Endothelial cell of umbilical vein (primary cell): ENCODE data around the gene STAT2. TPM values are rescaled to one million over a fixed set of nuclear protein-coding genes. Genes with fewer than 3 reads are reported as not detected.

Experiments used
- BruUV-seq: library from RNA; stranded (reverse); fragments of 400-500 nt; replicated peaks from 2 replicates; lab custom pipeline; 2021; lab: Mats Ljungman, UMichigan
- CTCF ChIA-PET: fragments of 300-600, 350-600 bp; sonication (Branson Sonifier 250); formaldehyde crosslinking; loops from one replicate; lab custom pipeline; 2021; ENCODE audit warnings: antibody characterized with exemption, inconsistent platforms; lab: Charles Lee
- POLR2A ChIA-PET: fragments of 300-600, 350-600 bp; sonication (Branson Sonifier 250); formaldehyde crosslinking; loops from one replicate; lab custom pipeline; 2021; ENCODE audit warnings: antibody characterized with exemption, inconsistent platforms; lab: Charles Lee
- DNase-seq: peaks from one replicate; pipeline ENCODE4 v3.0.0-alpha.2; 2011; ENCODE audit warnings: low read depth, low spot score
- FAIRE-seq: peaks from 2 replicates; lab custom pipeline; 2011; peaks lifted over from hg19 to GRCh38; lab: Jason Lieb, UNC
- H2AFZ ChIP-seq: 2 replicates; pipeline ENCODE4 v1.6.0; 2012; ENCODE audit warnings: low read depth, low read length, control low read depth, inconsistent platforms
- H3K27ac ChIP-seq: 2 replicates; pipeline ENCODE4 v1.5.1; 2011; ENCODE audit warnings: low read depth, mild to moderate bottlenecking, control low read depth, low read length, moderate library complexity; ENCODE audit not compliant: insufficient read depth
- H3K27me3 ChIP-seq, 2 experiments: 2 replicates each; pipeline versions ENCODE4 v1.6.0 to v1.6.1; 2011; ENCODE audit warnings: low read length in 2 of 2, mixed read lengths in 1 of 2; ENCODE audit not compliant: control insufficient read depth in 2 of 2, insufficient read depth in 2 of 2
- H3K36me3 ChIP-seq, 2 experiments: 2 replicates in 1 of 2; 3 replicates in 1 of 2; pipeline ENCODE4 v1.5.1; 2011; ENCODE audit warnings: low read length in 2 of 2, mild to moderate bottlenecking in 1 of 2, moderate library complexity in 1 of 2; ENCODE audit not compliant: control insufficient read depth in 2 of 2, insufficient read depth in 2 of 2; ENCODE audit errors: extremely low read depth in 1 of 2
- H3K4me1 ChIP-seq: 3 replicates; pipeline ENCODE4 v1.5.1; 2011; ENCODE audit warnings: mild to moderate bottlenecking, low read length; ENCODE audit not compliant: control insufficient read depth, insufficient read depth; ENCODE audit errors: extremely low read depth
- H3K4me2 ChIP-seq: 2 replicates; pipeline ENCODE4 v1.6.1; 2011; ENCODE audit warnings: low read length, control low read depth, mixed read lengths; ENCODE audit not compliant: insufficient read depth
- H3K4me3 ChIP-seq, 3 experiments: fragments of 200-600 bp in 1 of 3; sonication (generic), shearing (Covaris generic) in 1 of 3; replicated peaks in 1 of 3; 2 replicates each; pipeline ENCODE4 v1.5.1; 2011 to 2016; ENCODE audit warnings: control low read depth in 3 of 3, low read length in 3 of 3, mild to moderate bottlenecking in 2 of 3, inconsistent platforms in 1 of 3, low read depth in 1 of 3, moderate library complexity in 1 of 3; ENCODE audit not compliant: insufficient read depth in 1 of 3
- H3K79me2 ChIP-seq: 2 replicates; pipeline ENCODE4 v1.6.0; 2012; ENCODE audit warnings: low read length, inconsistent platforms; ENCODE audit not compliant: control insufficient read depth, insufficient read depth
- H3K9ac ChIP-seq: replicated peaks from 2 replicates; pipeline ENCODE3; 2011; ENCODE audit warnings: low read length, control low read depth; ENCODE audit not compliant: insufficient read depth; ENCODE audit errors: extremely low read depth
- H3K9me1 ChIP-seq: replicated peaks from 3 replicates; pipeline ENCODE4 v1.6.0; 2011; ENCODE audit warnings: mild to moderate bottlenecking, low read length; ENCODE audit not compliant: control insufficient read depth, insufficient read depth; ENCODE audit errors: extremely low read depth
- H3K9me3 ChIP-seq: replicated peaks from 2 replicates; pipeline ENCODE4 v1.5.1; 2012; ENCODE audit warnings: low read length, inconsistent platforms; ENCODE audit not compliant: control insufficient read depth, insufficient read depth
- H4K20me1 ChIP-seq: replicated peaks from 2 replicates; pipeline ENCODE3; 2011; ENCODE audit warnings: mild to moderate bottlenecking, low read length; ENCODE audit not compliant: control insufficient read depth, insufficient read depth; ENCODE audit errors: extremely low read depth
- EZH2 ChIP-seq: IDR thresholded peaks from 2 replicates; pipeline ENCODE4 v1.6.1; 2012; ENCODE audit warnings: borderline replicate concordance, low read depth, mild to moderate bottlenecking, moderate library complexity, low read length, inconsistent platforms; ENCODE audit not compliant: severe bottlenecking
- FOS ChIP-seq: IDR thresholded peaks from 2 replicates; pipeline ENCODE4 v1.6.1; 2011; ENCODE audit warnings: mild to moderate bottlenecking, low read length, moderate library complexity, borderline replicate concordance; ENCODE audit not compliant: insufficient read depth
- GATA2 ChIP-seq: IDR thresholded peaks from 2 replicates; pipeline ENCODE4 v1.7.0; 2011; ENCODE audit warnings: low read depth, mild to moderate bottlenecking, moderate library complexity, mixed read lengths, low read length; ENCODE audit not compliant: insufficient read length, insufficient read depth
- JUN ChIP-seq: IDR thresholded peaks from 2 replicates; pipeline ENCODE4 v1.6.1; 2011; ENCODE audit warnings: borderline replicate concordance, low read depth; ENCODE audit not compliant: insufficient read length, insufficient read depth
- MYC ChIP-seq: IDR thresholded peaks from one replicate; pipeline ENCODE4 v1.6.1; 2011; ENCODE audit warnings: mild to moderate bottlenecking, low read depth, low read length
- POLR2A ChIP-seq: IDR thresholded peaks from 2 replicates; pipeline ENCODE4 v1.6.1; 2012; ENCODE audit warnings: low read depth, mild to moderate bottlenecking, control low read depth, low read length
- POLR2AphosphoS5 ChIP-seq: IDR thresholded peaks from 2 replicates; pipeline ENCODE4 v1.6.1; 2012; ENCODE audit warnings: low read depth, mild to moderate bottlenecking, control low read depth, low read length, moderate library complexity; ENCODE audit not compliant: insufficient read depth
- dilution Hi-C: fragments of 300-500 bp; cut with MboI; formaldehyde crosslinking; loops from one replicate; pipeline ENCODE4 v1.15.0; 2019; ENCODE audit warnings: low sequenced_read_pairs; ENCODE audit not compliant: extremely low pct_ligation_motif_present
- intact Hi-C: fragments of 100-400 bp; cut with micrococcal nuclease; formaldehyde crosslinking; loops from one replicate; pipeline ENCODE4 v1.10.0; 2022
- polyA plus RNA-seq, 4 experiments: library from polyadenylated mRNA; depleted of rRNA in 3 of 4; stranded (reverse) in 3 of 4; unstranded in 1 of 4; fragments of >200 nt; gene quantifications; 2 replicates each; pipeline versions ENCODE4 v1.2.1 to v1.2.3, GENCODE V29; 2011 to 2012; ENCODE audit warnings: missing spikeins in 1 of 4
- total RNA-seq: library from RNA; stranded (reverse); gene quantifications from 2 replicates; pipeline ENCODE4 v1.2.3, GENCODE V29; 2021
- TF ChIP-seq, protein P1 (sequence below), 2 donors: IDR thresholded peaks; 1 replicate in 1 of 2; 2 replicates in 1 of 2; pipeline ENCODE4 v1.5.1; 2011; ENCODE audit warnings: low read length in 2 of 2, mild to moderate bottlenecking in 2 of 2, moderate library complexity in 2 of 2, control low read depth in 1 of 2, inconsistent platforms in 1 of 2, low read depth in 1 of 2; ENCODE audit not compliant: insufficient read depth in 1 of 2; ENCODE audit errors: extremely low read depth in 1 of 2
- TF ChIP-seq, protein P2 (sequence below): IDR thresholded peaks from 2 replicates; pipeline ENCODE4 v1.6.1; 2011; ENCODE audit not compliant: insufficient read depth, insufficient read length

Gene STAT2
- total and polyA plus RNA-seq, 2 donors (not counting 3 experiments of a cell fraction or from before 2014, with no cell fraction given) = 62.8 to 66.5 TPM

DNA sequence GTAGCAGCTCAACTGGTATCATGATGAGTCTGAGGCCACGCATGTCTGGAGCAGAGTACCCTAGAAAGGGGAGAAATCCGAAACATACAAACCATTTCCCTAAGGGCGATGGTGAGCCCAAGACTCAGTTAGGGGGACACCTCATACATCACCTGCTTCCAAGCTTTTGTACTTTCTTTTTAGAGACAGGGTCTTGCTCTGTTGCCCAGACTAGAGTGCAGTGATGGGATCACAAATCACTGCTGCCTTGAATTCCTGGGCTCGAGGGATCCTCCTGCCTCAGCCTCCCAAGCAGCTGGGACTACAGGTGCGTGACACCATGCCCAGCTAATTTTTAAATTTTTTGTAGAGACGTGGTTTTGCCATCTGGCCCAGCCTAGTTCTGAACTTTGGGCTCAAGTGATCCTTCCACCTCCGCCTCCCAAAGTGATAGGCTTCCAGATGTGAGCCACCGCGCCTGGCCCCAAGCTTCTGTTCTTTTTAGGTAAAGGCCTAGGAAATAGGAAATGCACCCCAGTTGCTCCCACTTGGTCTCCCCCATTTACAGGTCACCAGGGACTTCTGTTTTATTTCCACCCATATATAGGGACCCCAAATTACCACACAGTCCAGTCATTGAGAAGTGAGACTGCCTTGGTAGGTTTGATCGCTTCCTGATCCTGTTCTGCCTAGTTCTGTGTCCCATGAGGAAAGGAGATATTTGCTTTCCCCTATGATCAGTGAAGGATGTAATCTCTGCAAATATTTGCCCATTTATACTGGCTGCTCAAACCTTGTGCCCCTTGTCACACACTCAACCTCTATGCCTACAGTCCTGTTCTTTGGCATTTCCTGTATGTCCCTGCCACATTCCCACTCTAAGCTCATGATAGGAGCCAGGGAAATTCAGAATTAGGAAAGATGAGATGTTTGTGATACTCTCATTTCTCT, 2.5 kb upstream of the STAT2 start, which contains the start of gene APOF:
APOF (minus strand) TSS at position 728 of the 930 bp plus-strand sequence; CDS start at position 616, 112 bp downstream.
- H2AFZ ChIP-seq = no peak within 1 kb of the TSS

More for the DNA sequence above, 2.5 kb upstream of the STAT2 start, which contains the start of gene APOF:
- H3K4me3 ChIP-seq = no peak within 1 kb of the TSS
- no peak within 1 kb of the TSS for H3K4me2 ChIP-seq
- intact Hi-C loops (loop anchor here (5.0 kb wide), 1 partner anchor 85 kb away; the partner anchor contains the start of gene TIMELESS), dilution Hi-C loops (no loop called here)
- FAIRE-seq (no peak), DNase-seq (no peak)
- no peaks in the 10 kb centered on the region for H3K36me3 ChIP-seq
- no peaks in the 10 kb centered on the region for H3K9me3 ChIP-seq
- H3K9ac ChIP-seq = no peak within 1 kb of the TSS
- BruUV-seq = no TSS peak
- TF ChIP-seq POLR2AphosphoS5 (no peak), MYC (no peak), JUN (no peak), EZH2 (no peak), POLR2A (no peak), GATA2 (no peak), FOS (no peak)
- TF ChIP-seq, protein P1, sequence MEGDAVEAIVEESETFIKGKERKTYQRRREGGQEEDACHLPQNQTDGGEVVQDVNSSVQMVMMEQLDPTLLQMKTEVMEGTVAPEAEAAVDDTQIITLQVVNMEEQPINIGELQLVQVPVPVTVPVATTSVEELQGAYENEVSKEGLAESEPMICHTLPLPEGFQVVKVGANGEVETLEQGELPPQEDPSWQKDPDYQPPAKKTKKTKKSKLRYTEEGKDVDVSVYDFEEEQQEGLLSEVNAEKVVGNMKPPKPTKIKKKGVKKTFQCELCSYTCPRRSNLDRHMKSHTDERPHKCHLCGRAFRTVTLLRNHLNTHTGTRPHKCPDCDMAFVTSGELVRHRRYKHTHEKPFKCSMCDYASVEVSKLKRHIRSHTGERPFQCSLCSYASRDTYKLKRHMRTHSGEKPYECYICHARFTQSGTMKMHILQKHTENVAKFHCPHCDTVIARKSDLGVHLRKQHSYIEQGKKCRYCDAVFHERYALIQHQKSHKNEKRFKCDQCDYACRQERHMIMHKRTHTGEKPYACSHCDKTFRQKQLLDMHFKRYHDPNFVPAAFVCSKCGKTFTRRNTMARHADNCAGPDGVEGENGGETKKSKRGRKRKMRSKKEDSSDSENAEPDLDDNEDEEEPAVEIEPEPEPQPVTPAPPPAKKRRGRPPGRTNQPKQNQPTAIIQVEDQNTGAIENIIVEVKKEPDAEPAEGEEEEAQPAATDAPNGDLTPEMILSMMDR (IDR thresholded peaks at IDR 0.05; ENCODE audit: extremely low read depth in 1 of 2, insufficient read depth in 1 of 2, low read depth in 1 of 2, low read length in 2 of 2) = no peak
- TF ChIP-seq, protein P2, sequence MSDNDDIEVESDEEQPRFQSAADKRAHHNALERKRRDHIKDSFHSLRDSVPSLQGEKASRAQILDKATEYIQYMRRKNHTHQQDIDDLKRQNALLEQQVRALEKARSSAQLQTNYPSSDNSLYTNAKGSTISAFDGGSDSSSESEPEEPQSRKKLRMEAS = no peak
- H4K20me1 ChIP-seq = no peaks in the 10 kb centered on the region
- H3K27me3 ChIP-seq = no peaks in the 10 kb centered on the region
- H3K9me1 ChIP-seq = no peaks in the 10 kb centered on the region
- H3K27ac ChIP-seq = no peak within 1 kb of the TSS
- POLR2A ChIA-PET = interaction anchor here (0.6 kb wide), 1 partner anchor 31 kb away, joined by 3 read pairs; no protein-coding TSS in a partner anchor
- CTCF ChIA-PET = interaction anchor here (1.1 kb wide), 2 partner anchors 21 to 102 kb away, joined by 3 to 4 read pairs; no protein-coding TSS in a partner anchor
- peaks cover 14% of the 10 kb centered on the region for H3K4me1 ChIP-seq
- peaks cover 10% of the 10 kb centered on the region for H3K79me2 ChIP-seq
